GM12872 (cell line): ENCODE results near the gene UPF1.
A peak's percentile ranks its signal among the peaks of the same experiment; 100 is the strongest.

ENCODE experiments used
- TF ChIP-seq, protein P1 (sequence below): IDR thresholded peaks from 3 replicates; pipeline ENCODE4 v1.5.1; 2011; ENCODE audit warnings: low read depth, mild to moderate bottlenecking, low read length, moderate library complexity; ENCODE audit not compliant: insufficient read depth

Gene UPF1

DNA sequence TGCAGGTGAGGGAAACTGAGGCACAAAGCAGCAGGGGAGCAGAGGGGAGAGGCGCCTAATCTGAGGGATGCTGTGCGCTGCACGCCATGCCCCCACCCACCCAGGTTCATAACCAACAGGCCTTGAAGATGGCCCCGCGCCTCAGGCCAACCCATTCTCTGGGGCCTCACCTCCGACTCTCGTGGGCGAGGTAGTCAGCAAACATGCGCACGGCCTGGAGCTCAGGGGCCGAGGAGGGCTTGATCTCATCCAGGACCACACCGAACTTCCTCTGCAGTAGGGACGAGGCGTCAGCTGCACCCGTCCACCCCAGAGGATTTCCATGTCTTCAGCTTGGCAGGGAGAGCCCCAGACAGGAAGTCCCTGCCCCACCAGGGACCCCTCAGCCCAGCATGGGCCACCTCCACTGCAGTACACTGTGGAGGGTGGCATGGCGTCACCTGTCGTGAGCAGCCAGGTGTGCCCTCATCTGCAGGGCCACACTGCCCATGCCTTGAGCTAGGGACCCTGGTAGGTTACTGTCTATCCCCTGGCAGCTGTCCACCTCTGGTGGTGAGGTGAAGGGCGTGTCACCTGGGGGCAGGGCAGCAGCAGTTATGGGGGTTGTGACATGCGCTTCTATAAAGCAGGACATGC, 79.2 kb downstream of the UPF1 start:
- TF ChIP-seq, protein P1, sequence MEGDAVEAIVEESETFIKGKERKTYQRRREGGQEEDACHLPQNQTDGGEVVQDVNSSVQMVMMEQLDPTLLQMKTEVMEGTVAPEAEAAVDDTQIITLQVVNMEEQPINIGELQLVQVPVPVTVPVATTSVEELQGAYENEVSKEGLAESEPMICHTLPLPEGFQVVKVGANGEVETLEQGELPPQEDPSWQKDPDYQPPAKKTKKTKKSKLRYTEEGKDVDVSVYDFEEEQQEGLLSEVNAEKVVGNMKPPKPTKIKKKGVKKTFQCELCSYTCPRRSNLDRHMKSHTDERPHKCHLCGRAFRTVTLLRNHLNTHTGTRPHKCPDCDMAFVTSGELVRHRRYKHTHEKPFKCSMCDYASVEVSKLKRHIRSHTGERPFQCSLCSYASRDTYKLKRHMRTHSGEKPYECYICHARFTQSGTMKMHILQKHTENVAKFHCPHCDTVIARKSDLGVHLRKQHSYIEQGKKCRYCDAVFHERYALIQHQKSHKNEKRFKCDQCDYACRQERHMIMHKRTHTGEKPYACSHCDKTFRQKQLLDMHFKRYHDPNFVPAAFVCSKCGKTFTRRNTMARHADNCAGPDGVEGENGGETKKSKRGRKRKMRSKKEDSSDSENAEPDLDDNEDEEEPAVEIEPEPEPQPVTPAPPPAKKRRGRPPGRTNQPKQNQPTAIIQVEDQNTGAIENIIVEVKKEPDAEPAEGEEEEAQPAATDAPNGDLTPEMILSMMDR: no peak

DNA sequence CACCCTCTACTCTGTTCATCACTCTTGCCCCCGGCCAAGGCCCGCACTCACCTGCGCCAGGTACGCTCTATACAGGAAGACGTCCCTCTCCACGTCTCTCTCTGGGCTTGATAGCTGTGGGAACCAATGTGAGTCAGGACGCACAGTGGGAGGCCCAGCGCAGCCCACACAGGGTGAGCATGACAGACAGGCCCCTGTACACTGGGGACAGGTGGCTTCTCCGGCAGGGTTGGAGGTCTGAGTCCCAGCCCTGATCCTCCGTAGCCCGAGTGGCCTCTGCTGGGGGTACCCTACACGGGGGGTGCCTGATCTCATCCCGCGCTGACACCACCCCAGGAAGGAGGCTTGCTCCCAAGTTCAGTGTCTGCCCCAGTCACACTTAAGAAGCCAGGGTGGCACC, 81.2 kb downstream of the UPF1 start:
- TF ChIP-seq, protein P1: no peak

DNA sequence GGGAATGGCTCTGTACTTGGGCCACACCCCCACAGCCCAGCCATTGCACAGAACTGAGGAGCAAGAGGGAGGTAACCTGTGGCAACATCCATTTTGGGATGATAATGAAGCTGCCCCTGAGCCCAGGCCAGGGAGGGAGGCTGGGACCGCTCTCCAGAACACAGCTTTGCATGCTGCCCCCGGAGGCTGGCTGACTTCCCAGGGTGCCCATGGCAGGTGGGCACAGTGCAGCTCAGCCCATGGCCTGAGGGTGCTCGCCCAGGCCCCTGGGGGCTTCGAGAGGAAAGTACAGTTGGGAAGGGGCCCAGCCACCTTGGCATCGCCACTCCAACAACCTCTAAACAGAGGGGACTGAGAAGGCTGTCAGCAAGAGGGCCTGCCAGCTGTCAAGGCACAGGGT, 81.7 kb downstream of the UPF1 start:
- TF ChIP-seq, protein P1: no peak

DNA sequence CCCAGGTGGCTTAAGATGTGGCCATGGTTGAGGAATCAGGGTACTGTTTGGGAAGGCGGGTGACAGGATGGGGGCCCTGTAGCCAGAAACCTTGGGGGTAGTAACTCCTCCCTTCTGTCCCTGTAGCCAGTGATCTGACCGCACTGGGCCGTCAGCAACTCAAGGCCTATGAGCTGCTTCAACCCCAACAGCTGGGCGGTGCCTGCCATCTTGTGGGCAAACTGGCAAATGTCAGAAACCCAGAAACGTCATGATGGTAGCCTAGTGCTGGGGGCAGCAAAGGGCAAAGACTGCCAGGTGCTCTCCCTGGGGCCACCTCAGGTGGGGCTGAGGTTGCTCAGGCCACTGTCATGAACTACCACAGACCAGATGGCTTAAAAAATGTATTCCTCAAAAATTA, 83.9 kb downstream of the UPF1 start:
- TF ChIP-seq, protein P1: peak; percentile 47
